Right hindlimb (tissue), 1 donor: Measurements from ENCODE around the gene TRIM54.

Experiments used
- DNase-seq: peaks from one replicate; pipeline ENCODE4 v3.0.0-alpha.2; 2018

Gene TRIM54

DNA sequence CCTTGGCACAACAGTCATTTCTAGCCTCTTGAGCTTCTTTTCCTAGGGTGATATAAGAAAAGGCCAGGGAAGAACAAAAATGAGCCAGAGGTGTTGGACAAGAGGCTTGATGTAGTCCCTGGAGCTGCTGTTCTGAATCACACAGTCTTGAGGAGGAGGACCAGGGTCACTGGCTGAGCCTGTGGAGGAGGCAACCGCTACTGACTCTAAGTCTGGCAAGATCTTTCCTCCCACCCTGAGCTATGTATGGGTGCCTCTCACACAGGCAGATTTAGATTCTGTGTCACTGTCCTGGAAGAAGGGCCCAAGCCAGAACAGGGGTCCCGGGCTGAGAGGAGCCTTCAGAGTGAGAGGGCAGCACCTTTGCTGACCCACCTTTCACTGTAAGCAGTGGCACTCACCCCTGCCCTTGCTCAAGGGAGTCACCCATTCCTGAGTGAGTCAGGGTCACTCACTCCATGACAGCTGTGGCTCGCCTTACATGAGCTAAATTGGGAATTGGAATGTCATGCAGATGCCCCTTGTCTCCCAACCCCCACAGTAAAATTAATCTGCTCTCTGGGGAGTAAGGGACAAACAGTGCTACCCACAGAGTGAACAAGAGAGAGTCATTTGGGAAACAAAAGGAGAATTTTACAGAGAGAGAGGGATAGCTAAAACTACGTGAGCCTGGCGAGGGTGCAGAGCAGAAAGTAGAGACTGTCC, at the start of gene TRIM54:
TRIM54 (plus strand) TSS at position 575 of the 705 bp plus-strand sequence. CDS start 303 bp downstream, outside the sequence.
- DNase-seq, result no peak

DNA sequence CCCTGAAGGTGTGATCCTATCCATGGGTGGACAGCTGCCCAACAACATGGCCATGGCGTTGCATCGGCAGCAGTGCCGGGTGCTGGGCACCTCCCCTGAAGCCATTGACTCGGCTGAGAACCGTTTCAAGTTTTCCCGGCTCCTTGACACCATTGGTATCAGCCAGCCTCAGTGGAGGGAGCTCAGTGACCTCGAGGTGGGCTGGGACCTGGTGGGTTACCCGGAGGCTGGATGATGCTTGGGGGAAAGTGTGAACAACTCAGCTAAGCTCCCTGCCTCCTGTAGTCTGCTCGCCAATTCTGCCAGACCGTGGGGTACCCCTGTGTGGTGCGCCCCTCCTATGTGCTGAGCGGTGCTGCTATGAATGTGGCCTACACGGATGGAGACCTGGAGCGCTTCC, 48.9 kb upstream of the TRIM54 start:
- no peak for DNase-seq

- peak; percentile 8 for DNase-seq
Observed at GRCh38 chr2:27236136-27236535, 46.1 kb upstream of the TRIM54 start.

- peak; percentile 3 for DNase-seq
Observed at GRCh38 chr2:27236626-27237025, 45.6 kb upstream of the TRIM54 start.

DNA sequence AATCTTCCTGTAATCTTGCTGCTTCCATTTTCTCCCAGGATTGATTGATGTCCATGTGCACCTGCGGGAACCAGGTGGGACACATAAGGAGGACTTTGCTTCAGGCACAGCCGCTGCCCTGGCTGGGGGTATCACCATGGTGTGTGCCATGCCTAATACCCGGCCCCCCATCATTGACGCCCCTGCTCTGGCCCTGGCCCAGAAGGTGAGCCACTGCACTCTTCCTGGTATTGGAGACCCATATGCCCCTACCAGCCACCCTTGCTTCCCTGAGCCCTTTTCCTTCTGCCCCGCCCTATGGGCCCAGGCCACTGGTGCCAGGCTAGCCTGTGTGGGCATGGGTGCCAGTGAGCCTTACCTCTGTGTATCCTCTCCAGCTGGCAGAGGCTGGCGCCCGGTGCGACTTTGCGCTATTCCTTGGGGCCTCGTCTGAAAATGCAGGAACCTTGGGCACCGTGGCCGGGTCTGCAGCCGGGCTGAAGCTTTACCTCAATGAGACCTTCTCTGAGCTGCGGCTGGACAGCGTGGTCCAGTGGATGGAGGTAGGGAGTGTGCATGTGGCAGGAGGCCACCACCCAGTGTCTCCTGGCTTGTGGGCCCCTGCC, 44.8 kb upstream of the TRIM54 start:
- peak; percentile 9 for DNase-seq

DNA sequence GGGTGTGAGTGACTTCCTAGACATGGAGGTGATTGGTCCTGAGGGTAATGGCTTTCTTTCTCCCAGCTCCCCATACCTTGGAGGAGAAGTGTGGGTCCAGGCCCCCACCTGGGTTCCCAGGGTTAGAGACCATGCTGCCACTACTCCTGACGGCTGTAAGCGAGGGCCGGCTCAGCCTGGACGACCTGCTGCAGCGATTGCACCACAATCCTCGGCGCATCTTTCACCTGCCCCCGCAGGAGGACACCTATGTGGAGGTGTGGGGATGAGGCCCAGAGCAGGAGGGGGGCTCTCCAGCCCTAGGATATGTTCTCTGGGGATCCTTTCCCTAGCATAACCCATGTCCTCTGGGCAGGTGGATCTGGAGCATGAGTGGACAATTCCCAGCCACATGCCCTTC, 43.3 kb upstream of the TRIM54 start:
- DNase-seq, result peak; percentile 9

- DNase-seq, result peak; percentile 0
Observed at GRCh38 chr2:27240406-27240805, 41.8 kb upstream of the TRIM54 start.

- DNase-seq, result no peak
Observed at GRCh38 chr2:27241761-27242613, 40.2 kb upstream of the TRIM54 start.

GRCh38 chr2:27242614-27242951, 39.6 kb upstream of the TRIM54 start:
- DNase-seq, result no peak

- DNase-seq, result peak; percentile 25
Observed at GRCh38 chr2:27243391-27244130, 38.7 kb upstream of the TRIM54 start.

DNA sequence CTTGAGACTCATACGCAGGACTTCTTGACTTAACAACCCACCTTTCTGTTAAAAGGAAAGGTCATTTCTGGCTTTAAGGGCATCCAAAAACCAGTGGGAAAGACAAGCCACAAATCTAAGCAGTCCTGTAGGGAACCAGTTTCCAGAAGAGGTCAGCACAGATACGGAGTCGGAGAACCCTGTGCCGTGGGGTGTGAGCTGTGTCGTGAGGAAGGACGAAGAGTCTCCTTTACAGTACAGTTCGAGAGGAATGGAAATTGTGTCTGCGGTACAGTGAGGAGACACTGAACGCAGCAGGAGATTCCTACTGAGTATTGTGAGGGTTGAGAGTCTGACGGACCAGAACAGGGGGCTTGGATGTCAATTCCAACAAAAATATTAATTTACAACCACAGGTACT, 37.1 kb upstream of the TRIM54 start:
- peak; percentile 5 for DNase-seq

DNA sequence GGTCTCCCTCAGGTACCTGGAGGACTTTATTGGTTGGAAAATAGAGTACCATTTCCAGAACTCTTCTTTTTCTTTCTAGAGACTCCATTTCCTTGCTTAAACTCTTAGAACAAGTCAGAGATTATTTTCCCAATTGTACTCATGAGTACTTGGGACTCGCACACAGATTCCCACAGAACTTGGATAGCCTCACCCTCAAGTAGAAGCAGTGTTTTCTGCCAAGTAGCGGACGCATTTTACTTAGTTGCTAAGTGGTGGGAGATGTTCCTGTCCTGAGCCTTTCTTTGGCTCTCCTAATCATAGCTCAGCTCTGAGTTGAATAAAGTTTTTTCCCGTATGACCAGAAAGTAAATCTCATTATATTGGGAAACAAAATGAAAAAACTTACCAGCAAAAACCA, 36.6 kb upstream of the TRIM54 start:
- DNase-seq, result peak; percentile 24

DNA sequence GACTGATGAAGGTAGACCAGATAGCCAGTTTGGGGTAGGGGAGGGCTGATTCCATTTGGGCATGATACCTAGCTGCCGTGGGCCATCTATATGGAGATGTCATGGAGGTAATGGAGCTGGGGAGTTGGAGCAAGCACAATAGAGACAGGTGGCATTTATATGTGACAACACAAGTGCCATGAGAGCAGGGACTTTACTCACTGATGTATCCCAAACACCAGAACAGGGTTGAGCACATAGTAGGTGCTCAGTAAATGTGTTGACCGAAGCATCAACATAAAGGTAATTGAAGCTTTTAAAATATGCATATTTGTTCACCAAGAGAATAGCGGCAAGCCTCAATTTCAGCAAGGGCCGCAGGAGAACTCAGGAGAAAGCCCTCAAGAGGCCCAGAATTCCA, 34.3 kb upstream of the TRIM54 start:
- DNase-seq, result no peak

GRCh38 chr2:27249159-27249890, 32.9 kb upstream of the TRIM54 start:
- DNase-seq, result peak; percentile 7

DNA sequence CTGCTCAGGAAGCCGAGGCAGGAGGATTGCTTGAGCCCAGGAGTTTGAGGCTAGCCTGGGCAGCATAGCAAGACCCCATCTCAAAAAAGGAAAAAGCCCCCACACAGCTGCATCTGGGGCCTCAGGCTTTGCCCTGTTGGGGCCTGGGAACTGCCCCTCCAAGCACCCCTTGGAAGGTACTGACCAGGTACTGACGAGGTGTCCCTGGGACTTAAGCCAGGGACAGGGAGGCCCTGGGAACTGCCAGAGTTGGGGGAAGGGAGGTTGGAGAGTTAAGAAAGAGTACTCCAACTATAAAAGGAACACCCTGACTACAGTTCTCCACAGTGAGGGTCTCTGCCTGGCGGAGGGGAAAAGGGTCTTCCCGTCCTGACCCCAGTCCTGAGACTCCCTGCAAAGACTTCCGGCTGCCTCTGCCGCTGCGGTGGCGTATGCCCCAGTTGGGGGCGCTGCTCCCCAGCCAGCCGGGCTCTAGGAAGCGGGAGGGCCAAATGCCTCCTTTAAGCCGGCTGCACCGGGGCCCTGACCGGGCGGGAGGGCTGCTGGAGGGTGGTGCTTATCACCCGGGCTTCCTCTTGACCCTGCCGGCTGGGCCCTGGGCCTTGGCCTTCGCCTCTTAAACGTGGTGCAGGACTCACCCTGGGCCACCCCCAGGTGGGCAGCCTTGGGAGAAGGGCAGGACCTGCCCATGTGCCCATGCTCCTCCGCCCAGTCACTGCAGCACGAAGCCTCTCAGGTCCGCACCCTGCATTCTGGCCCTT, 32.2 kb upstream of the TRIM54 start:
- DNase-seq, result no peak

GRCh38 chr2:27250652-27251379, 31.4 kb upstream of the TRIM54 start:
- DNase-seq, result no peak

DNA sequence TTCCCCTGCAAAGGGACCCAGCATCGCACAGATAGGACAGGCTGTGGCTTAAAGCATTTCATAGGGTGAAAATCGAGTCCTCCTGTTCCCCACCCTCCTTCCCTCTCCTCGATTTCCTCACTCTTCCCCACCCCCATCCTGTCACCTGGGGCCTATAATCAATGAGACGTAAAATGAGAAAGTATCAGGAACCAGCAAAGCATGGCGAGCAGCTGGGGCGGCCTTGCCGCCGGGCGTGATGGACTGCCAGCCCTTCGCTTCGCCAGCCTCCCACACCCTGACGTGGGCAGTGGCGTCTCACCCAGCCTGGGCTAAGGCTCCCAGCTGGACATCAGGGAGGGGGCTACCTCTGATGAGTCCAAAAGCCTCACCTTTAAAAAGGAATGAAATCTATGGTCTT, 30.5 kb upstream of the TRIM54 start:
- DNase-seq, result no peak

GRCh38 chr2:27255187-27255586, 27.0 kb upstream of the TRIM54 start:
- no peak for DNase-seq

DNA sequence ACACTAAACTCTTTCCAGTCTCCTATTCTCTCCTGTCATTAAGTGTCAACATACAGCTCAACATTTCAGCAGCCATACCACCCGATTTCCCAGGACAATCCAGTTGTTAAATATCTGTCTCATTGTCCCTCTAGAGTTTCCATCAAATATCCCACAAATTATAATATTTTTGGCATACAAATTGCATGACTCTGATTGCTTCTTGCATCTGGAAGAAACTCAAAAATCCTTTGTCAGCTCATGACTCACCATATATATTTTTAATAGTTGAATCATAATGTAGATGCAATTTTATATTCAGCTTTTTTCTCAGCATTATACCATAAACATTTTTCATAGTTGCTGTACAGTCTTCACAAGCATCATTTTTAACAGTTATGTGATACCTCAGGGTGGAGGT, 26.6 kb upstream of the TRIM54 start:
- no peak for DNase-seq

GRCh38 chr2:27256855-27257454, 25.3 kb upstream of the TRIM54 start:
- DNase-seq, result no peak

GRCh38 chr2:27258051-27258450, 24.2 kb upstream of the TRIM54 start:
- DNase-seq, result no peak
